ENCODE data around the gene BTNL8.

BTNL8 gene

DNA sequence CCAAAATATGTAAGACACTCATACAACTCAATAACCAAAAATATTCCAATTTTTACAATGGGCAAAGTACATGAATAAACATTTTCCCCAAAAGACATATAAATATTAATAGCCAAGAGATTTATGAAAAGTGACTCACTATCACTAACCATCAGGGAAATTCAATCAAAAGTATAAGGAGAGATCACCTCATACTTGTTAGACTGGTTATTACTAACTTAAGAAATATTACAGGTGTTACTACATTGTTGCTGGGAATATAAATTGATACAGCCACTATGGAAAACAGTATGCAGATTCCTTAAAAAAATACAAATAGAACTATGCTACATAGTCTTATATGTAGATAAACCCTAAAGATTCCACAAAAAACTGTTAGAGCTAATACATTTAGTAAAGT, 21.8 kb downstream of the BTNL8 start:
- TF ChIP-seq POLR2AphosphoS5 (IDR thresholded peaks at IDR 0.05; ENCODE audit: low read depth, low read length): no peak
- no peak for TF ChIP-seq POLR2A (IDR thresholded peaks at IDR 0.05; ENCODE audit: low read depth, low read length)
- TF ChIP-seq TAF1 (IDR thresholded peaks at IDR 0.05; ENCODE audit: borderline replicate concordance, low read depth, low read length): no peak
- DNase-seq (ENCODE audit: insufficient read length) (no peak), FAIRE-seq (no peak)

DNA sequence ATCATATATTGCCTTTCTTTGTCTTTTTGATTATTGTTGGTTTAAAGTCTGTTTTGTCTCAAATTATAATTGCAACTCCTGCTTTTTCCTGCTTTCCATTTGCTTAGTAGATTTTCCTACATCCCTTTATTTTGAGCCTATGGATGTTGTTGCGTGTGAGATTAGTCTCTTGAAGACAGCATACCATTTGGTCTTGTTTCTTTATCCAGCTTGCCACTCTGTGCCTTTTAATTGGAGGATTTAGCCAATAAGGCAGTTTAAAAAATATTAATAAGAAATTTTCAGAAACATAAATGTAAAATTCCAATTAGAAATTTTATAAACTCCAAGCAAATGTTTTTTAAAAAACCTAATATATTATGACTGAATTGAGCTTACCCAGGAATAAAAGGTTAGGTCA, 24.0 kb downstream of the BTNL8 start:
- DNase-seq (ENCODE audit: insufficient read length) (no peak), FAIRE-seq (no peak)
- no peak for TF ChIP-seq POLR2AphosphoS5 (IDR thresholded peaks at IDR 0.05; ENCODE audit: low read depth, low read length)
- no peak for TF ChIP-seq POLR2A (IDR thresholded peaks at IDR 0.05; ENCODE audit: low read depth, low read length)
- TF ChIP-seq TAF1 (IDR thresholded peaks at IDR 0.05; ENCODE audit: borderline replicate concordance, low read depth, low read length): no peak

GRCh38 chr5:180932660-180933059, 33.7 kb downstream of the BTNL8 start:
- TF ChIP-seq TAF1 (IDR thresholded peaks at IDR 0.05; ENCODE audit: borderline replicate concordance, low read depth, low read length) (no peak), POLR2A (IDR thresholded peaks at IDR 0.05; ENCODE audit: low read depth, low read length) (no peak), POLR2AphosphoS5 (IDR thresholded peaks at IDR 0.05; ENCODE audit: low read depth, low read length) (no peak)
- FAIRE-seq: no peak

DNA sequence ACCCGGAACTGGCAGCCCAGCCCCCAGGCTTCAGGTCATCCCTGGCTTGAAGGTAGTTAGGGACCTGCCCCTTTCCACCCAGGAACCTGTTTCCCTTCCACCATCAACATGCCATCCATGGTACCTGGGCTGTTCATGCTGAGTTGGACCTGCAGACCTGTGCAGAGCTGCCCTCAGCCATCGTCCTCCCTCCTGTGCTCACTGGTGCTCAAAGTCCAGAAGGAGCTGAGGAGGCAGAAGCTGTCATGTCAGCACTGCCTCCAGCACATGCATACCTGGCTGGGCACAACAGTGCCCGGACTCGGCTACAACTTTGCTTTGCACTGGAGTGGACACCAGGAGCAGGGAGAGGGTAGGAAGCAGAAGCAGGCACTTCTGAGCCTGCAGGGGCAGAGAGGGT, 36.2 kb downstream of the BTNL8 start:
- DNase-seq (ENCODE audit: insufficient read length): no peak
- FAIRE-seq: no peak
- no peak for TF ChIP-seq TAF1 (IDR thresholded peaks at IDR 0.05; ENCODE audit: borderline replicate concordance, low read depth, low read length)
- no peak for TF ChIP-seq POLR2A (IDR thresholded peaks at IDR 0.05; ENCODE audit: low read depth, low read length)
- no peak for TF ChIP-seq POLR2AphosphoS5 (IDR thresholded peaks at IDR 0.05; ENCODE audit: low read depth, low read length)

More at GRCh38 chr5:180932660-180933059, 33.7 kb downstream of the BTNL8 start:
- no peak for DNase-seq (ENCODE audit: insufficient read length)

- DNase-seq (ENCODE audit: insufficient read length) (no peak), FAIRE-seq (no peak)
- no peak for TF ChIP-seq TAF1 (IDR thresholded peaks at IDR 0.05; ENCODE audit: borderline replicate concordance, low read depth, low read length)
- no peak for TF ChIP-seq POLR2AphosphoS5 (IDR thresholded peaks at IDR 0.05; ENCODE audit: low read depth, low read length)
- TF ChIP-seq POLR2A (IDR thresholded peaks at IDR 0.05; ENCODE audit: low read depth, low read length): no peak
These were observed 39.3 kb downstream of the BTNL8 start for GRCh38 chr5:180938294-180938693.

DNA sequence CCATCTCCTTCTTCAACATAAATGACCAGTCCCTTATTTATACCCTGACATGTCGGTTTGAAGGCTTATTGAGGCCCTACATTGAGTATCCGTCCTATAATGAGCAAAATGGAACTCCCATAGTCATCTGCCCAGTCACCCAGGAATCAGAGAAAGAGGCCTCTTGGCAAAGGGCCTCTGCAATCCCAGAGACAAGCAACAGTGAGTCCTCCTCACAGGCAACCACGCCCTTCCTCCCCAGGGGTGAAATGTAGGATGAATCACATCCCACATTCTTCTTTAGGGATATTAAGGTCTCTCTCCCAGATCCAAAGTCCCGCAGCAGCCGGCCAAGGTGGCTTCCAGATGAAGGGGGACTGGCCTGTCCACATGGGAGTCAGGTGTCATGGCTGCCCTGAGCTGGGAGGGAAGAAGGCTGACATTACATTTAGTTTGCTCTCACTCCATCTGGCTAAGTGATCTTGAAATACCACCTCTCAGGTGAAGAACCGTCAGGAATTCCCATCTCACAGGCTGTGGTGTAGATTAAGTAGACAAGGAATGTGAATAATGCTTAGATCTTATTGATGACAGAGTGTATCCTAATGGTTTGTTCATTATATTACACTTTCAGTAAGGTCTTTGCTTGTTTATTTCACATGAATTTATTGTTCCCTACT, 51.5 kb downstream of the BTNL8 start:
- DNase-seq (ENCODE audit: insufficient read length) (no peak), FAIRE-seq (no peak)
- TF ChIP-seq POLR2AphosphoS5 (IDR thresholded peaks at IDR 0.05; ENCODE audit: low read depth, low read length) (no peak), POLR2A (IDR thresholded peaks at IDR 0.05; ENCODE audit: low read depth, low read length) (no peak), TAF1 (IDR thresholded peaks at IDR 0.05; ENCODE audit: borderline replicate concordance, low read depth, low read length) (no peak)

DNA sequence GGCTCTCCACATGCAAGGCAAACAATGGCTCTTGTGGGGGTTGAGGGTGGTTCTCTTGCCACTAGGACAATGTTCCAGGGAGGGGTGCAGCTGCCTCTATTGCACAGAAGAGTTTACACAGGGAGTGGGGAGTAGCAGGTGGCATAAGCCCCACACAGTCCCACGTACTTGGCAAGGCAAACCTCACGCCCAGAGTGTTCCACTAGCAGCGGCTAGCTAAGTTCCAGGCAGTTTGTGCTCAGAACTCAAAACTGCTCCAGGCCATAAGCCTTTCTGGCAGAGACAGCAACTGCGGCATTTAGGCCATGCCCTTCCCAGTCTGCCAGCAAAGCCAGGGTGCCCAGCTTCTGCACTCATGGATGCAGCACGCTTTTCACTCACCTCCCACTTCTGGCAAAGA, 60.7 kb downstream of the BTNL8 start:
- FAIRE-seq (no peak), DNase-seq (ENCODE audit: insufficient read length) (no peak)
- no peak for TF ChIP-seq TAF1 (IDR thresholded peaks at IDR 0.05; ENCODE audit: borderline replicate concordance, low read depth, low read length)
- TF ChIP-seq POLR2A (IDR thresholded peaks at IDR 0.05; ENCODE audit: low read depth, low read length): no peak
- TF ChIP-seq POLR2AphosphoS5 (IDR thresholded peaks at IDR 0.05; ENCODE audit: low read depth, low read length): no peak

DNA sequence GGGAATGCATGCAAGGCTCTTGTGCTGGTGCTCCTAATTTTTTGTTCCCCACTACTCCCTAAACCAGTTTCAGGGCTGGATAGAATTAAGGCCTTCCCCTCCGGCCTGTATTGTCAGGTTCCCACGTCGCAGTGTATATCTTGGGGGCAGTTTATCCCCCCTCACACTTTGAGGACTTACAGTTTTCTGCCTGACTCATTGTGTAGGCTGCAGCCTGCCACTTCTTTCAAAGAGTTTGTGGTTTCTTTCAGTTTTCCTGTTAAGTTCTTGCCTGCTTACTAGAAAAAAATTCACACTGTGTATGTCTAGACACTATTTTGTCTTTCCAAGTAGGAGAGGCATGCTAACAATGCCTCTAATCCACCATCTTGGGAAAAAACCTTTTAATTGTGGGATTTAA, 61.2 kb downstream of the BTNL8 start:
- FAIRE-seq (no peak), DNase-seq (ENCODE audit: insufficient read length) (no peak)
- TF ChIP-seq POLR2A (IDR thresholded peaks at IDR 0.05; ENCODE audit: low read depth, low read length) (no peak), POLR2AphosphoS5 (IDR thresholded peaks at IDR 0.05; ENCODE audit: low read depth, low read length) (no peak), TAF1 (IDR thresholded peaks at IDR 0.05; ENCODE audit: borderline replicate concordance, low read depth, low read length) (no peak)

- FAIRE-seq (no peak), DNase-seq (ENCODE audit: insufficient read length) (no peak)
- TF ChIP-seq POLR2AphosphoS5 (IDR thresholded peaks at IDR 0.05; ENCODE audit: low read depth, low read length) (no peak), TAF1 (IDR thresholded peaks at IDR 0.05; ENCODE audit: borderline replicate concordance, low read depth, low read length) (no peak), POLR2A (IDR thresholded peaks at IDR 0.05; ENCODE audit: low read depth, low read length) (no peak)
These were observed 70.4 kb downstream of the BTNL8 start for GRCh38 chr5:180969406-180969805.

- DNase-seq (ENCODE audit: insufficient read length) (no peak), FAIRE-seq (no peak)
- no peak for TF ChIP-seq POLR2A (IDR thresholded peaks at IDR 0.05; ENCODE audit: low read depth, low read length)
- no peak for TF ChIP-seq TAF1 (IDR thresholded peaks at IDR 0.05; ENCODE audit: borderline replicate concordance, low read depth, low read length)
- no peak for TF ChIP-seq POLR2AphosphoS5 (IDR thresholded peaks at IDR 0.05; ENCODE audit: low read depth, low read length)
These were observed 71.4 kb downstream of the BTNL8 start for GRCh38 chr5:180970336-180970735.

- FAIRE-seq (no peak), DNase-seq (ENCODE audit: insufficient read length) (no peak)
- no peak for TF ChIP-seq POLR2A (IDR thresholded peaks at IDR 0.05; ENCODE audit: low read depth, low read length)
These were observed 71.9 kb downstream of the BTNL8 start for GRCh38 chr5:180970875-180971274.

DNA sequence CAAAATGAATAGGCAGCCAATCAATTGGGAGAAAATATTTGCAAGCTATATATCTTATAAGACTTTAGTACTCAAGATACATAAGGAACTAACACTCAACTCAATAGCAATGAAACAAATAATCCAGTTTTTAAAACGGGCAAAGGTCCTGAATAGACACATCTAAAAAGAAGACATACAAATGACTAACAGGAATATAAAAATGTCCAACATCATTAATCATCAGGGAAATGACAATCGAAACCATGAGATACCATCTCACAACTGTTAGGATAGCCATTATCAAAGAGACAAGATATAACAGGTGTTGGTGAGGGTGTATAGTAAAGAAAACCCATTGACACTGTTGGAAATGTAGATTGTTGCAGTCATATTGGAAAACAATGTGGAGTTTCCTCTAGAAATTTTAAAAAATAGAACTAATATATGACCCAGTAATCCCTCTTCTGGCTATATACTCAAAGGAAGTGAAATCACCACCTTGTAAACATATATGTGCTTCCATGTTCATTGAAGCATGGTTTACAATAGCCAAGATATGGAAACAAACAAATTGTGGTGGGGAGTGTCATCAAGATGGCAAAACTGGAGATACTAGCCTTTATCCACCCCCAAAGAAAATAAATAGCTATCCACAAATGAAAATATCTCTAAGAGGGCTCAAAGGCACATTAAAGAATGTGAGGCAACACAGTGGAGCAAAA, 75.8 kb downstream of the BTNL8 start:
- FAIRE-seq (no peak), DNase-seq (ENCODE audit: insufficient read length) (no peak)
- TF ChIP-seq POLR2AphosphoS5 (IDR thresholded peaks at IDR 0.05; ENCODE audit: low read depth, low read length) (no peak), POLR2A (IDR thresholded peaks at IDR 0.05; ENCODE audit: low read depth, low read length) (no peak), TAF1 (IDR thresholded peaks at IDR 0.05; ENCODE audit: borderline replicate concordance, low read depth, low read length) (no peak)

Data from GM12892 (cell line).